ENCODE measurements around the gene KRTAP5-2. TPM values are rescaled to one million over a fixed set of nuclear protein-coding genes. Genes with fewer than 3 reads are reported as not detected.

KRTAP5-2 gene
- total RNA-seq, 1 experiment from 2014 or later = not detected

DNA sequence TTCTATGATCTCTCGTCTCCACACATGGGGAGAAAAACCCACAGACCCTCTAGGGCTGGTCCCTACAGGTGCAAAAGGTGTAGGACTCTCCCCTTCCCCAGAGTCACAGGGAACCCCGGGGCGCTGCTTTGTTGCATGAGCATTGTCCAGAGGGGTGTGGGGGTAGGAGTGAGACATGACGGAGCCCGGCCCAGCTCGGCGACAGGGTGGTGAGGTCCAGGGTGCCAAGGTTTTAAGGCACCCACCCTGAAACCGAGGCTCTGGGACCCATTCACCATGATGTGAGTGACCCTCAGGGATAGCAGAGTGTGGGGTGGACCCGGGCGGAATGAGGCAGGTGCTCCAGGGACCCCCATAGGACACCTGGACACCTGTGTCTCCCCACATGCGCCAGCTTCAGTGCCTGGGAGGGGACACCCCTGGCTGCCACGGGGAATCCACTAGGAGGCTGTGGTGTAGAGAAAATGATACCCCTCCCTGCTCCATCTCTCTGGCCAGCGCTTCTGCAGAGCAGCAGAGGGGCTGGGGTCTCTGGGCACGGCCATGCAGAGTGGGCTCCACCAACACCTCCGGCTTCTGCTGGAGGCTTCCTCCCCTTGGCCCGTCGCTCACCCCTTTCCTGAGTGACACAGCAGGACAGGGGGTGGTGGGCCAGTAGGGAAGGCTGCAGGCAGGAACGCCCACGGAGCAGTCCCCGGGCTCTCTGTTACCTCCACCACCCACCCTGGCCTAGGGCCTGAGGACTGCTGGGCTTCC, 46.7 kb upstream of the KRTAP5-2 start:
- no peaks in the 10 kb centered on the region for H3K9me2 ChIP-seq (ENCODE audit: insufficient read depth)
- TF ChIP-seq, protein P1, sequence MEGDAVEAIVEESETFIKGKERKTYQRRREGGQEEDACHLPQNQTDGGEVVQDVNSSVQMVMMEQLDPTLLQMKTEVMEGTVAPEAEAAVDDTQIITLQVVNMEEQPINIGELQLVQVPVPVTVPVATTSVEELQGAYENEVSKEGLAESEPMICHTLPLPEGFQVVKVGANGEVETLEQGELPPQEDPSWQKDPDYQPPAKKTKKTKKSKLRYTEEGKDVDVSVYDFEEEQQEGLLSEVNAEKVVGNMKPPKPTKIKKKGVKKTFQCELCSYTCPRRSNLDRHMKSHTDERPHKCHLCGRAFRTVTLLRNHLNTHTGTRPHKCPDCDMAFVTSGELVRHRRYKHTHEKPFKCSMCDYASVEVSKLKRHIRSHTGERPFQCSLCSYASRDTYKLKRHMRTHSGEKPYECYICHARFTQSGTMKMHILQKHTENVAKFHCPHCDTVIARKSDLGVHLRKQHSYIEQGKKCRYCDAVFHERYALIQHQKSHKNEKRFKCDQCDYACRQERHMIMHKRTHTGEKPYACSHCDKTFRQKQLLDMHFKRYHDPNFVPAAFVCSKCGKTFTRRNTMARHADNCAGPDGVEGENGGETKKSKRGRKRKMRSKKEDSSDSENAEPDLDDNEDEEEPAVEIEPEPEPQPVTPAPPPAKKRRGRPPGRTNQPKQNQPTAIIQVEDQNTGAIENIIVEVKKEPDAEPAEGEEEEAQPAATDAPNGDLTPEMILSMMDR (conservative IDR thresholded peaks at IDR 0.05) = no peak
- no peak for TF ChIP-seq EZH2 (IDR thresholded peaks at IDR 0.05; ENCODE audit: low read depth)
- no peaks in the 10 kb centered on the region for H4K20me1 ChIP-seq (ENCODE audit: insufficient read depth)
- no peak for DNase-seq
- H3K4me2 ChIP-seq = no peak overlapping the region
- no TSS peak for BruUV-seq (replicated peaks)
- intact Hi-C loops (cut with micrococcal nuclease; ENCODE audit: unreplicated experiment) = no loop called here
- no peak overlapping the region for H2AFZ ChIP-seq
- H3F3A ChIP-seq (ENCODE audit: insufficient read depth, low read depth) = no peaks in the 10 kb centered on the region
- no peaks in the 10 kb centered on the region for H3K9me3 ChIP-seq (ENCODE audit: insufficient read depth, low read depth)
- CTCF ChIA-PET = no interaction called here
- no peak overlapping the region for H3K4me3 ChIP-seq
- H3K4me1 ChIP-seq (replicated peaks; ENCODE audit: insufficient read depth) = no peaks in the 10 kb centered on the region
- POLR2A ChIA-PET (ENCODE audit: unreplicated experiment) = no interaction called here
- no peak overlapping the region for H3K27ac ChIP-seq
- H3K27me3 ChIP-seq (ENCODE audit: insufficient read depth, low read depth) = peaks cover 50% of the 10 kb centered on the region
- no peaks in the 10 kb centered on the region for H3K36me3 ChIP-seq (ENCODE audit: low read depth)
- no peaks in the 10 kb centered on the region for H3K79me2 ChIP-seq (ENCODE audit: low read depth)

DNA sequence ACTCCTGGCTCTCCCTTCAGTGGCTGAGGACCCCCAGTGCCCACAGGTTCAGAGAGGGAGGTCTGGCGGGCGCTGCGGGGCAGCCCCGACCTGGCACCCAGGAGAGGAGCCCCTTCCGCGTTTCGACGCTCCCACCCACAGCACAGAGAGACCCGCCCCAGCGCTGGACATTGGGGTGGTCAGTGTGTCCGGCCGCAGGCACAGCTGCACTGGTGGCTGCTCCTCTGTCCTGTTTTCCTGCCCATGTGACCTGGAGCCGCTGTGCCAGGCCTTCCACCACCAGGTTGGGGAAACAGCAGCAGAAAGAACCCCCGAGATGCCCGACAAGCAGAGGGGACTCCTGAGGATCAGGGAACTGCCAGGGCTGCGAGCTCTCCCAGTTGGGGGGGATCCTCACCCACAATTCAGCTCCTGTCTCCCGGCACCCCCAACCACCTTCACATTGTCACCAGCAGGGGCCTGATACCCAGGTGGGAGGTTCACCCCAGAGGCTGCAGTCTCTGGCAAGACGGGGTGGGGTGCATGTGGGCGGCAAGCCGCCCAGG, 45.1 kb upstream of the KRTAP5-2 start:
- intact Hi-C loops (cut with micrococcal nuclease; ENCODE audit: unreplicated experiment) = no loop called here
- ChIA-PET POLR2A (ENCODE audit: unreplicated experiment) (no interaction called here), CTCF (no interaction called here)
- no peak overlapping the region for H3K27ac ChIP-seq
- no peaks in the 10 kb centered on the region for H4K20me1 ChIP-seq (ENCODE audit: insufficient read depth)
- H3K27me3 ChIP-seq (ENCODE audit: insufficient read depth, low read depth) = peaks cover 55% of the 10 kb centered on the region
- DNase-seq = no peak
- no peaks in the 10 kb centered on the region for H3F3A ChIP-seq (ENCODE audit: insufficient read depth, low read depth)
- no peak for TF ChIP-seq EZH2 (IDR thresholded peaks at IDR 0.05; ENCODE audit: low read depth)
- H3K9me2 ChIP-seq (ENCODE audit: insufficient read depth) = no peaks in the 10 kb centered on the region
- H3K4me2 ChIP-seq = no peak overlapping the region
- H2AFZ ChIP-seq = no peak overlapping the region
- no peaks in the 10 kb centered on the region for H3K9me3 ChIP-seq (ENCODE audit: insufficient read depth, low read depth)
- no TSS peak for BruUV-seq (replicated peaks)
- H3K79me2 ChIP-seq (ENCODE audit: low read depth) = no peaks in the 10 kb centered on the region
- H3K4me1 ChIP-seq (replicated peaks; ENCODE audit: insufficient read depth) = no peaks in the 10 kb centered on the region
- H3K4me3 ChIP-seq = no peak overlapping the region
- H3K36me3 ChIP-seq (ENCODE audit: low read depth) = no peaks in the 10 kb centered on the region

DNA sequence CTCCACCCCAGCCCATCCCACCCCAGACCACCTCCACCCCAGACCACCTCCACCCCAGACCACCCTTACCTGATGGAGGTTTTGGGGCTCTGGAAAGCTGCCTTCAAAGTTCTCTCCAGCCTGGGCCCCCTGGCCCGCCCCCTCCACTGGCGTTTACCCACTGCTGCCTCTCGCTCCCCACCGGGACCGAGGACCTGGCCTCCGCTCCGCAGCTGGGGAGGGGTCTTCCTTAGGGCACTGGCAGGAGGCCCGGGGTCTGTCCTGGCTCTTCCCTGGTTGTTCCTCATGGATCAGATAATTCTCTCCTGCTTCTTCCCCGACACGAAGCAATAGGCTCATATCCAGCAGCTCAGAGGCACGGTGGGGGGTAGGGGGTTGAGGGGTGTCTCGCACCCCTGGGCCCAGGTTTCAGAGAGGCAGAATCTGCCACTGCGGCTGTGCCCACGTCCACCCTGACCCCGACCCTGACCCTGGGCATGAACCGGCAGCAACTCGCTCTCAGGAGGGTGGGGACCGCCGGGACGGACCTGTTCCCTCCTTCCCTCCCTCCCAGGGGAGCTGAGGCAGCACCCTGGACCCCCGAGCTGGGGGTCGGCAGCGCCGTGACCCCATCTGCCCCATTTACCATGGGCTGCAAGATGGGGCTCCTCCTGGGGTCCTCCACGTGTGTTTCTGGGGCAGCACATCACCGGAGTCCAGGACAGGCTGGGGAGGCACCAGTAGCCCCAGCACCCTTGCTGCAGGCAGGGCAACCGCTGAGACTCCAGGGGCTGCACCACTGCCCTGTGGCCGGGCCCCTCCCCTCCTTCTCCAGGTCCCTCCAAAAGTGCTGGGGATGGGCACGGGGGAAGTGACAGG, 44.4 kb upstream of the KRTAP5-2 start:
- Histone ChIP-seq H3F3A (ENCODE audit: insufficient read depth, low read depth) (no peaks in the 10 kb centered on the region), H3K27me3 (ENCODE audit: insufficient read depth, low read depth) (peaks cover 55% of the 10 kb centered on the region), H3K4me2 (no peak overlapping the region), H3K4me3 (no peak overlapping the region), H4K20me1 (ENCODE audit: insufficient read depth) (no peaks in the 10 kb centered on the region), H3K9me2 (ENCODE audit: insufficient read depth) (no peaks in the 10 kb centered on the region), H3K9me3 (ENCODE audit: insufficient read depth, low read depth) (no peaks in the 10 kb centered on the region), H3K27ac (no peak overlapping the region), H2AFZ (no peak overlapping the region), H3K4me1 (replicated peaks; ENCODE audit: insufficient read depth) (no peaks in the 10 kb centered on the region), H3K79me2 (ENCODE audit: low read depth) (no peaks in the 10 kb centered on the region), H3K36me3 (ENCODE audit: low read depth) (no peaks in the 10 kb centered on the region)
- intact Hi-C loops (cut with micrococcal nuclease; ENCODE audit: unreplicated experiment) = no loop called here
- ChIA-PET POLR2A (ENCODE audit: unreplicated experiment) (no interaction called here), CTCF (no interaction called here)
- TF ChIP-seq EZH2 (IDR thresholded peaks at IDR 0.05; ENCODE audit: low read depth) = no peak
- TF ChIP-seq, protein P1 (conservative IDR thresholded peaks at IDR 0.05) = no peak
- BruUV-seq (replicated peaks) = no TSS peak
- no peak for DNase-seq

Data from PC-9 (cell line).